ENCODE results near the gene KCNC1.

The KCNC1 gene

GRCh38 chr11:17792161-17792560, 57.6 kb downstream of the KCNC1 start:
- no peak overlapping the region for H3K4me3 ChIP-seq (ENCODE audit: low read length)
- H3K36me3 ChIP-seq (ENCODE audit: insufficient read depth, low read length), result no peaks in the 10 kb centered on the region
- no peak overlapping the region for H3K4me2 ChIP-seq (ENCODE audit: low read length)
- H3K9me3 ChIP-seq (replicated peaks; ENCODE audit: low read length), result no peaks in the 10 kb centered on the region
- H3K4me1 ChIP-seq (ENCODE audit: control insufficient read depth, insufficient read depth, low read length), result peaks cover 21% of the 10 kb centered on the region
- no peak overlapping the region for H3K9ac ChIP-seq (ENCODE audit: low read depth, low read length)
- no peaks in the 10 kb centered on the region for H3K27me3 ChIP-seq (ENCODE audit: control insufficient read depth, insufficient read depth, low read length)

GRCh38 chr11:17793642-17794170, 59.1 kb downstream of the KCNC1 start:
- Histone ChIP-seq H3K36me3 (ENCODE audit: insufficient read depth, low read length) (no peaks in the 10 kb centered on the region), H3K27me3 (ENCODE audit: control insufficient read depth, insufficient read depth, low read length) (no peaks in the 10 kb centered on the region), H3K4me3 (ENCODE audit: low read length) (no peak overlapping the region), H3K9ac (ENCODE audit: low read depth, low read length) (no peak overlapping the region), H3K4me2 (ENCODE audit: low read length) (no peak overlapping the region), H3K9me3 (replicated peaks; ENCODE audit: low read length) (no peaks in the 10 kb centered on the region), H3K4me1 (ENCODE audit: control insufficient read depth, insufficient read depth, low read length) (peaks cover 13% of the 10 kb centered on the region)

GRCh38 chr11:17794981-17795380, 60.4 kb downstream of the KCNC1 start:
- H3K4me1 ChIP-seq (ENCODE audit: control insufficient read depth, insufficient read depth, low read length), result peaks cover 12% of the 10 kb centered on the region
- no peak overlapping the region for H3K9ac ChIP-seq (ENCODE audit: low read depth, low read length)
- H3K36me3 ChIP-seq (ENCODE audit: insufficient read depth, low read length), result no peaks in the 10 kb centered on the region
- H3K9me3 ChIP-seq (replicated peaks; ENCODE audit: low read length), result no peaks in the 10 kb centered on the region
- no peak overlapping the region for H3K4me2 ChIP-seq (ENCODE audit: low read length)
- no peak overlapping the region for H3K4me3 ChIP-seq (ENCODE audit: low read length)
- no peaks in the 10 kb centered on the region for H3K27me3 ChIP-seq (ENCODE audit: control insufficient read depth, insufficient read depth, low read length)

GRCh38 chr11:17796154-17796553, 61.6 kb downstream of the KCNC1 start:
- Histone ChIP-seq H3K4me1 (ENCODE audit: control insufficient read depth, insufficient read depth, low read length) (peaks cover under 1% of the 10 kb centered on the region), H3K27me3 (ENCODE audit: control insufficient read depth, insufficient read depth, low read length) (no peaks in the 10 kb centered on the region), H3K9me3 (replicated peaks; ENCODE audit: low read length) (no peaks in the 10 kb centered on the region), H3K4me2 (ENCODE audit: low read length) (no peak overlapping the region), H3K36me3 (ENCODE audit: insufficient read depth, low read length) (no peaks in the 10 kb centered on the region), H3K4me3 (ENCODE audit: low read length) (no peak overlapping the region), H3K9ac (ENCODE audit: low read depth, low read length) (no peak overlapping the region)

GRCh38 chr11:17798253-17798652, 63.7 kb downstream of the KCNC1 start:
- H3K9me3 ChIP-seq (replicated peaks; ENCODE audit: low read length), result no peaks in the 10 kb centered on the region
- no peaks in the 10 kb centered on the region for H3K36me3 ChIP-seq (ENCODE audit: insufficient read depth, low read length)
- H3K4me3 ChIP-seq (ENCODE audit: low read length), result no peak overlapping the region
- no peaks in the 10 kb centered on the region for H3K27me3 ChIP-seq (ENCODE audit: control insufficient read depth, insufficient read depth, low read length)
- no peaks in the 10 kb centered on the region for H3K4me1 ChIP-seq (ENCODE audit: control insufficient read depth, insufficient read depth, low read length)
- no peak overlapping the region for H3K4me2 ChIP-seq (ENCODE audit: low read length)
- H3K9ac ChIP-seq (ENCODE audit: low read depth, low read length), result no peak overlapping the region

GRCh38 chr11:17798716-17799115, 64.1 kb downstream of the KCNC1 start:
- no peaks in the 10 kb centered on the region for H3K9me3 ChIP-seq (replicated peaks; ENCODE audit: low read length)
- H3K4me2 ChIP-seq (ENCODE audit: low read length), result no peak overlapping the region
- H3K4me3 ChIP-seq (ENCODE audit: low read length), result no peak overlapping the region
- H3K27me3 ChIP-seq (ENCODE audit: control insufficient read depth, insufficient read depth, low read length), result no peaks in the 10 kb centered on the region
- H3K4me1 ChIP-seq (ENCODE audit: control insufficient read depth, insufficient read depth, low read length), result no peaks in the 10 kb centered on the region
- H3K9ac ChIP-seq (ENCODE audit: low read depth, low read length), result no peak overlapping the region
- H3K36me3 ChIP-seq (ENCODE audit: insufficient read depth, low read length), result no peaks in the 10 kb centered on the region

GRCh38 chr11:17799147-17799546, 64.6 kb downstream of the KCNC1 start:
- H3K4me1 ChIP-seq (ENCODE audit: control insufficient read depth, insufficient read depth, low read length), result no peaks in the 10 kb centered on the region
- H3K4me3 ChIP-seq (ENCODE audit: low read length), result no peak overlapping the region
- no peak overlapping the region for H3K9ac ChIP-seq (ENCODE audit: low read depth, low read length)
- H3K9me3 ChIP-seq (replicated peaks; ENCODE audit: low read length), result no peaks in the 10 kb centered on the region
- H3K36me3 ChIP-seq (ENCODE audit: insufficient read depth, low read length), result no peaks in the 10 kb centered on the region
- H3K27me3 ChIP-seq (ENCODE audit: control insufficient read depth, insufficient read depth, low read length), result no peaks in the 10 kb centered on the region
- H3K4me2 ChIP-seq (ENCODE audit: low read length), result no peak overlapping the region

GRCh38 chr11:17801166-17801565, 66.6 kb downstream of the KCNC1 start:
- no peaks in the 10 kb centered on the region for H3K27me3 ChIP-seq (ENCODE audit: control insufficient read depth, insufficient read depth, low read length)
- no peak overlapping the region for H3K4me2 ChIP-seq (ENCODE audit: low read length)
- no peak overlapping the region for H3K4me3 ChIP-seq (ENCODE audit: low read length)
- no peaks in the 10 kb centered on the region for H3K36me3 ChIP-seq (ENCODE audit: insufficient read depth, low read length)
- no peaks in the 10 kb centered on the region for H3K9me3 ChIP-seq (replicated peaks; ENCODE audit: low read length)
- H3K4me1 ChIP-seq (ENCODE audit: control insufficient read depth, insufficient read depth, low read length), result no peaks in the 10 kb centered on the region
- no peak overlapping the region for H3K9ac ChIP-seq (ENCODE audit: low read depth, low read length)

- H3K4me3 ChIP-seq (ENCODE audit: low read length), result no peak overlapping the region
- H3K36me3 ChIP-seq (ENCODE audit: insufficient read depth, low read length), result no peaks in the 10 kb centered on the region
- no peak overlapping the region for H3K4me2 ChIP-seq (ENCODE audit: low read length)
- H3K9ac ChIP-seq (ENCODE audit: low read depth, low read length), result no peak overlapping the region
- H3K9me3 ChIP-seq (replicated peaks; ENCODE audit: low read length), result no peaks in the 10 kb centered on the region
- no peaks in the 10 kb centered on the region for H3K4me1 ChIP-seq (ENCODE audit: control insufficient read depth, insufficient read depth, low read length)
- no peaks in the 10 kb centered on the region for H3K27me3 ChIP-seq (ENCODE audit: control insufficient read depth, insufficient read depth, low read length)
Observed at GRCh38 chr11:17802491-17802890, 67.9 kb downstream of the KCNC1 start.

GRCh38 chr11:17803754-17804334, 69.3 kb downstream of the KCNC1 start:
- Histone ChIP-seq H3K9ac (ENCODE audit: low read depth, low read length) (no peak overlapping the region), H3K9me3 (replicated peaks; ENCODE audit: low read length) (no peaks in the 10 kb centered on the region), H3K27me3 (ENCODE audit: control insufficient read depth, insufficient read depth, low read length) (no peaks in the 10 kb centered on the region), H3K4me1 (ENCODE audit: control insufficient read depth, insufficient read depth, low read length) (no peaks in the 10 kb centered on the region), H3K36me3 (ENCODE audit: insufficient read depth, low read length) (no peaks in the 10 kb centered on the region), H3K4me3 (ENCODE audit: low read length) (no peak overlapping the region), H3K4me2 (ENCODE audit: low read length) (no peak overlapping the region)

GRCh38 chr11:17805043-17805442, 70.5 kb downstream of the KCNC1 start:
- no peak overlapping the region for H3K4me2 ChIP-seq (ENCODE audit: low read length)
- no peaks in the 10 kb centered on the region for H3K9me3 ChIP-seq (replicated peaks; ENCODE audit: low read length)
- H3K9ac ChIP-seq (ENCODE audit: low read depth, low read length), result no peak overlapping the region
- no peaks in the 10 kb centered on the region for H3K4me1 ChIP-seq (ENCODE audit: control insufficient read depth, insufficient read depth, low read length)
- H3K27me3 ChIP-seq (ENCODE audit: control insufficient read depth, insufficient read depth, low read length), result no peaks in the 10 kb centered on the region
- no peaks in the 10 kb centered on the region for H3K36me3 ChIP-seq (ENCODE audit: insufficient read depth, low read length)
- no peak overlapping the region for H3K4me3 ChIP-seq (ENCODE audit: low read length)

- peaks cover 2% of the 10 kb centered on the region for H3K4me1 ChIP-seq (ENCODE audit: control insufficient read depth, insufficient read depth, low read length)
- no peak overlapping the region for H3K4me3 ChIP-seq (ENCODE audit: low read length)
- no peaks in the 10 kb centered on the region for H3K27me3 ChIP-seq (ENCODE audit: control insufficient read depth, insufficient read depth, low read length)
- H3K4me2 ChIP-seq (ENCODE audit: low read length), result no peak overlapping the region
- no peaks in the 10 kb centered on the region for H3K36me3 ChIP-seq (ENCODE audit: insufficient read depth, low read length)
- no peak overlapping the region for H3K9ac ChIP-seq (ENCODE audit: low read depth, low read length)
- no peaks in the 10 kb centered on the region for H3K9me3 ChIP-seq (replicated peaks; ENCODE audit: low read length)
Observed at GRCh38 chr11:17805873-17806272, 71.3 kb downstream of the KCNC1 start.
